ENCODE results near the gene ZNF668.
"Not testable (repeated sequence)": the region's sequence is repeated elsewhere in the genome, so short reads cannot be mapped to it uniquely, and the experiment has no call there.

Gene ZNF668

DNA sequence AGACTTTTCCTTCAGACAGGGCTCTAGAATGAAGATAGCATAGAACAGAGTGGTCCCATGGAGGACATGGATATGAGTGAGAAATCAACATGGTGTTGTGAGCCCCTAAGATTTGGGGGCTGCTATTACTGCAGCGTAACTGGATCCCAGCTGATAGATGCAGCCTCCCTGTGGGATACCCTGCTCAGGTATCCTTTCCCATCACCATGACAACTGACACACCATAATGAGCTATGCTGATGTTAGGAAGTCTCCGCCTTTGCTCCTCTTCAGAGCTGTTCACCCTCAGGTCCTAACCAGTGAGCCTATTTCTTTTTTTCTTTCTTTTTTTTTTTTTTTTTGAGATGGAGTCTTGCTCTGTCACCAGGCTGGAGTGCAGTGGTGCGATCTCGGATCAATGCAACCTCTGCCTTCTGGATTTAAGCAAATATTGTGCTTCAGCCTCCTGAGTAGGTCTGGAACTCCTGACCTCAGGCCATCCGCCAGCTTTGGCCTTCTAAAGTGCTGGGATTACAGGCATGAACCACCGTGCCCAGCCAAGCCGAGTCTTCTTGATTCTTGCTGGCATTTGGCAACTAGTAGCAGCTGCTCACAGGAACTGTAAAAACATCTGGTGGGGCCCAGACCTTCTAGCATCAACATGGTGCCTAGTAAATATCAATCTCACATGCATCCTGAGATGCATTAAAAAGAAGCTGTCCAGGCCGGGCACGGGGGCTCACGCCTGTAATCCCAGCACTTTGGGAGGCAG lies 23.6 kb downstream of the ZNF668 start:
- DNase-seq: no peak

DNA sequence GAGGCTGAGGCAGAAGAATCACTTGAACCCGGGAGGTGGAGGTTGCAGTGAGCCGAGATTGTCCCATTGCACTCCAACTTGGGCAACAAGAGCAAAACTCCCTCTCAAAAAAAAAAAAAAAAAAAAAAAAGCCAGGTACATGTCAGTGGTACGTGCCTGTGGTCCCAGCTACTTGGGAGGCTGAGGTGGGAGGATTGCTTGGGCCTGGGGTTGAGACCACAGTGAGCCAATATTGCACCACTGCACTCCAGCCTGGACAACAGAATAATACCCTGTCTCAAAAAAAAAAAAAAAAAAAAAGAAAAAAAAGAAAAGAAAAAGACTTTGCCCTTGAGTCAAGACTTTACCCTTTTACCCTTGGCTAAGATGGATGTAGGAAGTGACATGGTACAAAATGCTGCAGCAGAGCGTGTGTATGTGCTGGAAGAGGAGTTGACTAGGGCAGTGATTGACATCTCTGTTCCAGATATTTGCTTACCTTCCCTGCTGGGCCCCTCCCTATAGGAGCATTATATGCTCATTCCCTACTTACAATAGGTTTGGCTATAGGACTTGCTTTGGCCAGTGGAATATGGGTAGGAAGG lies 30.1 kb downstream of the ZNF668 start:
- DNase-seq: no peak

DNA sequence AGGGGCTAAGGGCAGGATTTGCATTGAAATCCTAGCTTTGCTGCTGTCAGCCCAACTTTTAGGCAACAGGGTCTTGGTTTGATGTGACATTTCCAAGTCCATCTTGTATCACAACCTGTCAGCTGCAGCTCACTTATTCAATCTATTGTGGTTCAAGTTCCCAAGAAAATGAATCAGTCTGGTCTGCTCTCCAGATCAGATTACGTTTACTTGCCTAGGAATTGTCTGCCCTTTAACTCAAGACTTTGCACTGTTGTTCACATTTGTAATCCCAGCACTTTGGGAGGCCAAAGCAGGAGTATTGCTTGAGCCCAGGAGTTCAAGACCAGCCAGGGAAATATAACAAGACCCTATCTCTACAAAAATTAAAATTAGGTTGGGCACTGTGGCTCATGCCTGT lies 30.7 kb downstream of the ZNF668 start:
- no peak for DNase-seq

DNA sequence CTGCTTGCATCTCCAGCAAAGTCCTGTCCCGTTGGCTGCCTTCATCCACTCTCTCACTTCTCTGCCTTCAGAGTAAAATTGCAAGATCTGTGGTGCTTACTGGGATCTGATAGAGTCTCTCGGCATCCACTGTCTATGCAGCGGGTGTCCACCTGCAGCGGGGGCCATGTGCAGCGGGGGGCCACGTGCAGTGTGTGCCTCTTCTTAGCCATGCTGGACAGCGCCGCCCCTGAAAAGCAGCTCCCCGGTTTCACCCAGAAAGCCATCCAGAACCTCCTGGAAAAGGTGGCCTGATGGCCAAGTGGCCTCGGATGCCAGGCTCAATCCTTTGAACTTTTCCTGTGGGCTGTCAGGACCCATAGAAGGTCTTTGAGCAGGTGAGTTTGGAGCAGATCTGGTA lies 31.2 kb downstream of the ZNF668 start:
- no peak for DNase-seq

DNA sequence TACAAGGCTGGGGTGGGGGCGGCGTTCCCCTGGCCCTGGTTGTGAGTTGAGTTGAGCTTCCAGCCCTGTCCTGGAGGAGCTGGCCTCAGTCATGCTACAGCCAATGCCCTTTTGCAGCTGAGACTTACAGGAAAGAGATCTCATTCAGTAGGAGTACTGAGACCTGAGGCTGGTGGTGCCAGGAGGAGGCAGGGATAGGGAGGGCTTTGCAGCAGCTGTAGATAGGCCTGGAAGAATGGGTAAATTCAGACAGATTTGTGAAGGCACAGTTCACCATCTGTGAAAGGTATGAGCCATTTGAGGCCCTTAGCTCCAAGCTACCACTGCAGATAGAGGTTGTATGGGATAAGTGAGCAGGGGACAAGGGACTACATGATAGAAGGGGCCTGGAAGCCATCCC lies 35.0 kb downstream of the ZNF668 start:
- no peak for DNase-seq

DNA sequence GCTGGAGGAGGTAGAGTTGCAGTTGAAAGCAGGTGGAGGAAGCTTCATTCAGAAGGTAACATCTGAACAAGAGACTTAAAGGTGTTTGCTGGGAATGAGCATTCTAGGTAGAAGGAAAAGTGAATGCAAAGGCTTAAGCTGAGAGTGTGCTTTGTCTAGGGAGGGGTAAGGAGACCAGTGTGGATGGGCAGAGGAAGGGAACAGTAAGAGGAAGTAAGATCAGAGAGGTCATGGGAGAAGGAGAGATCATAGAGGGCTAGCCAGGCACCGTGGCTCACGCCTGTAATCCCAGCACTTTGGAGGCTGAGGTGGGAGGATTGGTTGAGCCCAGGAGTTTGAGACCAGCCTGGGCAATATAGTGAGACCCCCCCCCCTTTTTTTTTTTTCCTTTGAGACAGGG lies 37.3 kb downstream of the ZNF668 start:
- DNase-seq: no peak

DNA sequence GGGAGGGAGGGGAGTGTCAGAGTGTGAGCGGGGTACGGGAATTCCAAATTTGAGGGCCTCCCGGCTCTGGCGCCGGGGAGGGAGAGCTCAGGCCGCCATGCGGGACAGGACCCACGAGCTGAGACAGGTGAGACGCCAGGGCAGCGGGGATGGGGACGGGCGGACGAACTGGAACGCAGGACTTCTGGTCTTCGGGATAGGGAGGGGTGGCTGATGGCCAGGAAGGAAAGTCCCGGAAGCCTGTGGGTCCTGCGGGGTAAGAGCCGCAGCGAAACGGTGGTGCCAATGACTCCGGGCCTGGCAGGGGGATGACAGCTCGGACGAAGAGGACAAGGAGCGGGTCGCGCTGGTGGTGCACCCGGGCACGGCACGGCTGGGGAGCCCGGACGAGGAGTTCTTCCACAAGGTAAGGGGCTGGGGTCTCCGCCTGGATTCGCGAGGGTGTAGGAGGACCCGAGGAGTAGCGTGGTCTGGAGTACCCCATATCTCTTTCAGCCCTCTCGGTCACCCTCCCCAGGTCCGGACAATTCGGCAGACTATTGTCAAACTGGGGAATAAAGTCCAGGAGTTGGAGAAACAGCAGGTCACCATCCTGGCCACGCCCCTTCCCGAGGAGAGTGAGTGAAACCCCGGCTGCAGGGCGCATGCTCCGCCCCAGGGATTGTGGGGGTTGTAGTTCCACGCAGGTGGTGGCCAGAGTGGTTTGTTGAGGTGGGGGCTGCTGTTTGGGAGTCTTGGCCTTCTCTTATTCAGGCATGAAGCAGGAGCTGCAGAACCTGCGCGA lies 40.1 kb downstream of the ZNF668 start:
- peak; percentile 89 to 91 for DNase-seq

DNA sequence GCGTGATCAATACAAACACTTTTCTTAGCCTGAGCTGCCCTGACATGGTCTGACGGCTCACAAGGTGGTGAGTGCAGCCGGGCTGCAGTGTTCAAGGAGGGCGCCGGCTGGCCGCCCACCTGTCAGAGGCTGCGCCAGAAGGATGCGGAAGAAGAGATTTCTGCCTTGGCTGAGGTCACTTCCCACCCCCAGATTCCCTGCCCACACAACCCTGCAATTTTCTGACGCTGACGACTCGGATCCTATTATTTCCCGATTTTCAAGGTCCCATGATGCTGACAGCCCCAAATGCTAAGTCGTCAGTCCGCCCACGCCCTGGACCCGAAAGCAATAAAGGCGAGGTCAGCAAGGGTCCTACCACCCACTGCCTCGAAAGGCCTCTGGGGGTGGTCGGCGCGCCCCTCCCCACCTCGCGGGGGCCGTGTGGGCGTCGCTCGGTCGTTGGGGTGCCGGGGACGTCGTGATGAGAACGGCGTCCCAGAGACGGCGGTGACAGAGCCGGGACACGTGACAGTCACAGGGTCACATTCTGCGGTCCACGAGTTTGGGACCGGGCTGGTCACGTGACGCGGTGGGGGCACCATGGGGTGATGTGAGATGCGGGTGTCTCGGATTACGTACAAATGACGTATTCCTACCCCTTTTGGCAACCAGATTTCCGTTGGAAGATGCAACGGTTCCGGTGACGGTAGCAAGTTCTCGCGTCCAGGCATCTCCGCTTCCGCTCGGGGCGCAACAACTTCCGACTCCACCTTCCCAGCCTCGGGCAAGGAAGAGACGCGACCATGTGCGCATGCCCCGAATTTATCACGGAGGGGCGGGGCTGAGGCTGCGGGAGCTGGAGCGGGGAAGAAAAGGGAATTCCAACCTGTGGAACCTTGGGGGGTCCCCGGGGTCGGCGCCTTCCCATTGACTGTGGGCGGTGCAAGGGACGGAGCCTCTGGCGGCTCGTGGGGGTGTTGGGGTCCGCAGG lies 41.0 kb downstream of the ZNF668 start, which contains the start of gene STX4:
TSS of gene STX4 (plus strand) at position 823 of the 973 bp plus-strand sequence. CDS start 248 bp downstream, outside the sequence.
- DNase-seq: peak; percentile 97 to 98

DNA sequence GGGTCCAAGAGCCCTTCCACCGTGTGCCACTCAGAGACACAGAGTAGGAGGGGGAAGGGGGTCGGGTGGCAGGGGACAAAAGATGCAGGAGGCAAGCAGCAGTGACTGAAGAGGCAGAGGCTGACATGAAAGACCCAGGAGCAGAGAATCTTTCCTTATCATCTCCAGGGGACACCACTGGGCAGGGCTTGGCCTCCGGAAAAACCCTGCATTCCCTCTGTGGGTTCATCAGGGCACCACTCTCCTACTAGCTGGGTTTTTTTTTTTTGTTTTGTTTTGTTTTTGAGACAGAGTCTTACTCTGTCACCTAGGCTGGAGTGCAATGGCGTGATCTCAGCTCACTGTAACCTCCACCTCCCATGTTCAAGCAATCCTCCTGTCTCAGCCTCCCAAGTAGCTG lies 42.8 kb downstream of the ZNF668 start:
- no peak for DNase-seq

DNA sequence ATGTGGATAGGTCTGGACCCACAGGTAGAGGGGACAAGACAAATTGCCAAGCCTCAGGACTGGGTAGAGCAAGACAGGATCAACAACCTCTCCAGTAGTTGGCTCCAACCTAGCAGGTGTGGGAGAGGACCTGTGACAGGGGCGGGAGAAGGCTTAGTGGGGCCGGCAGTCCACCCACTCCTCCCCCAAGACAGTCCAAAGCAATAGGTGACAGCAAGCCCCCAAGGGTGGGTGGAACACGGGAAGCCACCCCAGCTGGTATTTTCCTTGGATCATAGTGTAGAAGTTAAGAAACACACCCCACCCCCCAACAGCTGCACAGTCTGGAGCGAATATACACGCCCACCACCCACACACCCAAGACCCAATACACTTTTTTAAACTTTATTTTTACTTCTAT lies 44.8 kb downstream of the ZNF668 start:
- DNase-seq: no peak

DNA sequence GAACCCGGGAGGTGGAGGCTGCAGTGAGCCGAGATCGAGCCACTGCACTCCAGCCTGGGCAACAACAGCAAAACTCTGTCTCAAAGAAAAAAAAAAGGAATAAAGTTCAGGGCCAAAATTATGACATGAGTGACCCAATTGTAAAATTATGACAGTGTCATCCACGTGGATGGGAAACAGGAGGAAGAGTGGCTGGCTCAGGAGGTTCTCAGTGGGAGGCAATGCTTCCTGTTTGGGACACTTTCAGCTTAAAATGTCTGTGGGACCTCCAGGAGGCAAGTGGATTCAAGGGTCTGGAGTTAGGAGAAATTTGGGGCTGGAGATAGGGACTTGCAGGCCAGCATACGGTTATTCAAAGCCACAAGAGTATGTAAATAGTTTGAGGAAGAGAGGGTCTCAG lies 48.7 kb downstream of the ZNF668 start:
- no peak for DNase-seq

DNA sequence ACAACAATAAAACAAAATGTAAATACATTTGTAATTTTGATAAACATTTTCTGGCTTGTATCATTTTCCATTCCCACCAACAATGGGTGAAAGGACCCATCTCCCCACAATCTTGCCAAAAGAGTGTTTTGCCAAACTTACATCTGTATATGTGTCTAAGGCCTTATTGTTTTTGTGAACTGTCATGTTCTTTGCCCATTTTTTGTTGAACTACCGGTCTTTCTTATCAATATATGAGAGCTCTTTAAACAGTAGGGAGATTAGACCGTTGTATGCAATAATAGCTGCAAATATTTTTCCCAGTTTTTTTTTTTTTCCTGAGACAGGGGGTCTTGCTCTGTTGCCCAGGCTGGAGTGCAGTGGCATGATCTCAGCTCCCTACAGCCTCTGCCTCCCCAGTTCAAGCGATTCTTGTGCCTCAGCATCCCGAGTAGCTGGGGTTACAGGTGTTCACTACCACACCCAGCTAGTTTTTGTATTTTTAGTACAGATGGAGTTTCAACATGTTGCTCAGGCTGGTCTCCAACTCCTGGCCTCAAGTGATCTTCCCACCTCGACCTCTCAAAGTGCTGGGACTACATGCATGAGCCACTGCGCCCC lies 50.3 kb downstream of the ZNF668 start:
- no peak for DNase-seq

DNA sequence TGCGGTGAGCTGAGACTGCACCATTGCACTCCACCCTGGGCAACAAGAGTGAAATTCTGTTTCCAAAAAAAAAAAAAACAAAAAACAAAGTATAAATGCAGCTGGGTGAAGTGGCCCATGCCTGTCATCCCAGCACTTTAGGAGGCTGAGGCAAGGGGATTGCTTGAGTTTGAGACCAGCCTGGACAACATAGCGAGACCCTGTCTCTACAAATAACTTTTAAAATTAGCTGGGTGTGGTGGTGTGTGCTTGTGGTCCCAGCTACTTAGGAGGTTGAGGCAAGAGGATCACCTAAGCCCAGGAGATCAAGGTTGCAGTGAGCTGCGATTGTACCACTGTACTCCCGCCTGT lies 50.8 kb downstream of the ZNF668 start:
- DNase-seq: no peak

DNA sequence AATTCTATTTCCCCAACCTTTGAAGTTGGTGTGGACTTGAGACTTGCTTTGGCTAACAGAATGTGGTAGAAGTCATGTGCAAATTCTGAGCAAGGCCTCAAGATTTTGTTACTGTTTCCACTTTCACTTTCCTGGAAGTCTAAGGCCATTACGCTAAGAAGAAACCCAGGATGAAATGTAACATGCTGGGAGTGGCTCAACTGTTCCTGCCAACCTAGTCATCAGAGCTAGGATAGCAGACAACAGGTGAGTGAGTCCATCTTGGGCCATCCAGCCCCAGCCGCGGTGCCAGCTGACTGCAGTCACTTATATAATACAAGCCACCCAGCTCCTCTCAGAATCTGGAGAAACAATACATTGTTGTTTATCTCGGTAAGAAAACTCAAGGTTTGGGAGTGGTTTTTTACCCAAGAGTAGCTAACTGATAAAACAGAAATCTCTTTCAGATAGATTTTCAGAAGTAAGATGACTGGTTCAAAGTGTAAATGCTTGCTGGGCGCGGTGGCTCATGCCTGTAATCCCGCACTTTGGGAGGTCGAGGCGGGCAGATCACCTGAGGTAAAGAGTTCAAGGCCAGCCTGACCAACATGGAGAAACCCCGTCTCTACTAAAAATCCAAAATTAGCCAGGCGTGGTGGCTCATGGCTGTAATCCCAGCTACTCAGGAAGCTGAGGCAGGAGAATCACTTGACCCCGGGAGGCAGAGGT lies 51.3 kb downstream of the ZNF668 start:
- DNase-seq: no peak

DNA sequence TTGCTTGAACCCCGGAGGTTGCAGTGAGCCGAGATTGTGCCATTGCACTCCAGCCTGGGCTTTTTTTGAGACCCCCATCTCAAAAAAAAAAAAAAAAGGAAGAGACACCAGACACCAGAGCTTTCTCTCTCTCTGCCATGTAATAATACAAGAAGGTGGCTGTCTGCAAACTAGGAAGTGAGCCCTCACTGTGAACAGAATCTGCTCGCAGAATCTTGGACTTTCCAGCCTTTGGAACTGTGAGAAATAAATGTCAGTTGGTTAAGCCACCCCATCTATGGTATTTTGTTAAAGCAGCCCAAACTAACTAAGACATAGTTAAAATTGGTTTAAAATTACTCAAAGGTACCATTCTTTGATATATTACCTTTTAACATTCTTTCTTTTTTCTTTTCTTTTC lies 53.5 kb downstream of the ZNF668 start:
- DNase-seq: no peak

DNA sequence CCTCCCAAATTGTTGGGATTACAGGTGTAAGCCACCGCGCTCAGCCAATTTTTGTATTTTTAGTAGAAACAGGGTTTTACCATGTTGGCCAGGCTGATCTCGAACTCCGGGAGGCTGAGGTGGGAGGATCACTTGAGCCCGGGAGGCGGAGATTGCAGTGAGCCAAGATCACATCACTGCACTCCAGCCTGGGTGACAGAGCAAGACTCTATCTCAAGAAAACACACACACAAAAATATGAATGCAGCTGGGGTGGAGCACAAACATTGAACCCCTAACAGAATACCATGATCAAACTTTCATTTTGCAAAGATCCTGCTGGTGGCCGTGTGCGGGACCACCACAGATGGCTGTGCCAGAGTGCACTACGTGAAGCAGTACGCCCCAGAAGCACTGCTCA lies 56.3 kb downstream of the ZNF668 start:
- not testable (repeated sequence) for DNase-seq

DNA sequence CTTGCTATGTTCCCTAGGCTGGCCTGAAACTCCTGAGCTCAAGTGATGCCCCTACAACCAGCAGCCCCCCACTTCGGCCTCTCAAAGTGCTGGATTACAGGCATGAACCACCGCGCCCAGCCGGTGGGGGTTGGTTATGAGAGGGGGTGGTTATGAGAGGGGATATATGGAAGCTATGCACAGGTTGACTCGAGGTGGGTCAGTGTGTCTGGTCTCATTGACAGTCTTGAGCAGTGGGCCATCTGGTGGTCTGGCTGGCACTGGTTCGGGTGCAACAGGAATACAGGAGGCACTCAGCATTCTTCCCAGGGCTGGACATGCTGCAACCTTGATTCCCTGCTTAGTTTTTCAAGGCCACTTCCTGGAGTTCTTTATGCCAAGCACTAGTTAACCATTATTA lies 58.0 kb downstream of the ZNF668 start:
- no peak for DNase-seq

DNA sequence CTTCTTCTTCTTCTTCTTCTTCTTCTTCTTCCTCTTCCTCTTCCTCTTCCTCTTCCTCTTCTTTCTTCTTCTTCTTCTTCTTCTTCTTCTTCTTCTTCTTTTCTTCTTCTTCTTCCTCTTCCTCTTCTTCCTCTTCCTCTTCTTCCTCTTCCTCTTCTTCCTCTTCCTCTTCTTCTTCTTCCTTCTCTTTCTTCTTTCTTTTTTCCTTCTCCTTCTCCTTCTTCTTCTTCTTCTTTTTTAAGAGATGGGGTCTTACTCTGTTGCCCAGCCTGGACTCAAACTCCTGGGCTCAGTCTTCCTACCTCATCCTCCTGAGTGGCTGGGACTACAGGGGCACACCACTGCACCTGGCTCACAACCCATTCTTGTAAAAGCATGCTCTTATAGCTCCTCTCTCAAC lies 60.7 kb downstream of the ZNF668 start:
- not testable (repeated sequence) for DNase-seq

DNA sequence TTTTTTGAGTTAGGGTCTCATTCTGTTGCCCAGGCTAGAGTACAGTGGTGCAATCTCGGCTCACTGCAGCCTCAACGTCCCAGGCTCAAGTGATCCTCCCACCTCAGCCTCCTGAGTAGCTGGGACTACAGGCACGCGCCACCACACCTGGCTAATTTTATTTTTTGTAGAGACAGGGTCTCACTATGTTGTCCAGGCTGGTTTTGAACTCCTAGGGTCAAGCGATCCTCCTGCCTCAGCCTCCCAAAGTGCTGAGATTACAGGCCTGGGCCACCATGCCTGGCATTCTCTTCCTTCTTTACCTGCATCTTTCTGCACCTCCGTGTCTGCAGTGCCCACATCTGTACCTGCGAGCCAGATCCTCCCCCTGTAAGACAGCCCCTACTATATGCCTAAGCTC lies 62.2 kb downstream of the ZNF668 start:
- DNase-seq: not testable (repeated sequence)

All from stimulated activated CD4-positive, alpha-beta T cell treated with anti-CD3 and anti-CD28 coated beads, Interleukin-2, amount 100 ng/mL, for 24 hours (primary cell).